ENCODE measurements around the gene GOLGA6L10.
"Not testable (repeated sequence)": the region's sequence is repeated elsewhere in the genome, so short reads cannot be mapped to it uniquely, and the experiment has no call there.

The GOLGA6L10 gene

DNA sequence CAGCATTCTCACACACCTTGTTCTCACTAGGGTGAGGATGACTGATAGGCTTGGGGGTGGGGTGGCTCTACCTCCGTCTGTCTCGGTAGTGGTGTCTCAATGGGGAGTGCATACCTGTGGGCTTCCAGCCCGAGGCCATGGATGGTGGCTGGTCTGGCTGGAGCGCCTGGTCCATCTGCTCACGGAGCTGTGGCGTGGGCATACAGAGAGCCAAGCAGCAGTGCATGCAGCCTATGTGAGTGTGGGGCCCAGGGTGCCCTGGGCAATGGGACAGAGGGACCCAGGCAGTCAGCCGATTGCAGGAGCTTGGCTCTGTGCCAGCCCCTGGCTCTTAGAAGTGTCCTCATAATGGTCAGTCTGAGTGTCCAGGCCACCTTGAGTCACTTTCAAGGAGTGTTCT lies 31.8 kb downstream of the GOLGA6L10 start:
- not testable (repeated sequence) for DNase-seq (ENCODE audit: low spot score)

DNA sequence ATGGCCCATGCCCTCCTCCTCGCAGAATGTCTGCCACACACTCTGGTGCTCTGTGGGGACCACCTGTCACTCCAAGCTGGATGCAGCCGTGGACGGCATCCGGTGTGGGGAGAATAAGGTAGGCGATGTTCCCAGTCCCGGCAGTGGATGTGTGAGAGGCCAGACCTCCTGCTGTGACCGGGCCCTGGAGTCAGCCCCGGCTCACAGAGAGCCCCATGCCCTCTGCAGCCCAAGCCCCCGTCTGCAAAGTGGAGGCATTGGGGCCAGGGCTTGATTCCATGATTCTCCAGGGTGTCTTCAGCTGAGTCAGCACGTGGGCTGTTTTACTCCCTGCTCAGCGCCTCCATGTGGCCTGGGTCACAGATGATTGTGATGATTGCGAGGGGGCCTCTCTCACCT lies 32.2 kb downstream of the GOLGA6L10 start:
- DNase-seq (ENCODE audit: low spot score) = no peak

DNA sequence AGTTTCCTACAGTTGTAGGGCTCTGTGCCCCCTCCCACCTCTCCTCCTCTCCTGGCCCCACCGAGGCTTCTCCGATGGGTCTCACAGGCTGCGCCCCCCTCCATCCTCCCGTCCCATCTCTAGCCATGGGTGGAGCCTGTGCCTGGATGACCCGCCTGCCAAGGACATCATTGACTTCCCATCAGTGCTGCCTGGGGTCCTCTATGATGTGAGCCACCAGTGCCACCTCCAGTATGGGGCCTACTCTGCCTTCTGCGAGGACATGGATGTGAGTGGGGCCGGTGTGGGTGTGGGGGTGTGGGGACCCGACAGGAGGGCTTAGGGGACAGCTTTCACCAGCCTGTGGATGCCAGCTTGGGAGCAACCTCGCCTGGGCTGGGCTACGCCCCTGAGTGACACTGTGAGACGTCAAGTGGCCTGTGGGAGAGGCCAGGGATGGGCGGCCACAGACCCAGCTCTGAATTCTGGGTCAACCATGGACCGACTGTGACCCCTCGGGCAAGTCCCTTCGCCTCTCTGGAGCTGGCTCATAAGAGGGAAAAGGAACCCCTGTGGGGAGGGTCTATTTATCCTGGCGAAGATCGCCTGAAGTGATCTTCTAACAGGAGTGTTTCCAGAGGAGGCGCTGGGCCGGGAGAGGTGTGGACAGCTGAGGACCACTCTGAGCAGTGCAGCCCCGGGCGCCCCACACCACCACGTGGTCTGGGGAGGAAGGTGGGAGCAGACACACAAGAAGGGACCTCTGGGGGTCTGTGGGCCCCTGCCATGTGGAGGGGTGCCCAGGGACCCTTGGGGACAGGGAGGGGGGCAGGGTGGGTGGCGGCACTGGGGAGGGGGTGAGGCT lies 32.8 kb downstream of the GOLGA6L10 start:
- not testable (repeated sequence) for DNase-seq (ENCODE audit: low spot score)

DNA sequence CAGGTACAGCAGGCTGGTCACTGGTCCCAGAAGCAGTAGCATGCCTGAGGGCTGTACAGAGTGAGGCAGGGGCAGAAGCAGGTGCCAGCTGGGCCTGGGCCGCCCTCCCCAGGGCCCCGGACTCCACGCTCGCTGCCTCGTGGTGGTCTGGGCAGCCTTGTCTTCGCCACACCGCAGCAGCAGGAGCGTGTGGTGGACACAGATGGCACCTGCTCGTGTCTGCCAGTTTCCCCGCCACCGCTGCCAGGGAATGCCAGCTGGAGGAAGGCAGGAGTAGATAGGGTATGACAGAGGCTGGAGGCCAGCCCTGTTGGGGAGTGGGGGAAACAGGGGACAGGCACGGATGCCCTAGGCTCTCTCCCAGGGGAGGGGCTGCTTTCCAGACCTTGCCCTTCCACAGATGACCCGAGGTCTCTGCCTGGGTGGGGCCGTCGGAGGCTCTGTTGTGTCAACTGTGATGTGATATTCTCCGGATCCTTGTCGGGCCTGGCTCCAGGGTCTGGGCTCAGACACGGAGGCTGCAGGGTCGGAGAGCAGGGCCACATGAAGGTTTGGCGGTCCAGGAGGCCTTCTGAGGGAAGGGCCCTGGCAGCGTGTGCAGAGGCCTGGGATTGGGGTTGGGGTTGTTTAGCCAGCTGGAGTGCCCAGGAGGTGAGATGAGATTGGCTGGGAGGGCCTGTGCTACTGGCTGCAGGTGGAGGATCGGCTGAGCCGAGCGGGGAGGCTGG lies 33.6 kb downstream of the GOLGA6L10 start:
- no peak for DNase-seq (ENCODE audit: low spot score)

DNA sequence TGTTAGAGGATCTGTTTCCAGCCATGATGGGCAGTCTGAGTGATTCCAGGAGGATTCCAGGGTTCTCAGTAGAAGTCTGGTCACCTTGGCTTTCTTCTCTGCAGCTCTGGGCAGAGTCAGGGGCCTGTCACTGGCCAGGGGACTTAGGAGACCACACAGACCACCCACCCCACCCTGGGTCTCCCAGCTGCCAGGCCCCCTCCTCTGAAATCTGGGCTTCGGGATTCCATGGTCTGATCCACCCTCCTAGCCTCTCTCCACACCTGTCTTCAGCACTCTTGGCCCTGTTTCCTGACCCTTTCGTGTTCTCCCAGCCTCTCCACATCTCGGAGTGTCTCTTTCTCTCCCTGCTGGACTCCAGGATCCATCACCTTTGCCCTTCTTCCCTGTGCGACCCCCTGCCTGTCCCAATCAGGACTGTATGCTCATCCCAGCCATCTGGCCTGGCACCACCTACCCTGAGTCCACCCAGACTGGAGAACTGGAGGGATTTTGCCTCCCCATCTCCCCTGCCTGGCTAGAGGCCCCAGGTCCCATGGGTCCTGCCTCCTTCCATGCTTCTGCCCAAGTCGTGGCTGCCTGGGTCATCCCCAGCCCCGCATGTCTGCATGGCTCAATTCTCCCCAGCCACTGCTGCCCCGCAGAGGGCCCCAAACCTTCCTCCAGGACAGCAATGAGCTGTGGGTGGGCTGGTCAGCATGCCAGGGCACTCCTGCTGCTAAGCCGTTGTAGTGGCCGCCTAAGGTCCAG lies 34.3 kb downstream of the GOLGA6L10 start:
- no peak for DNase-seq (ENCODE audit: low spot score)

DNA sequence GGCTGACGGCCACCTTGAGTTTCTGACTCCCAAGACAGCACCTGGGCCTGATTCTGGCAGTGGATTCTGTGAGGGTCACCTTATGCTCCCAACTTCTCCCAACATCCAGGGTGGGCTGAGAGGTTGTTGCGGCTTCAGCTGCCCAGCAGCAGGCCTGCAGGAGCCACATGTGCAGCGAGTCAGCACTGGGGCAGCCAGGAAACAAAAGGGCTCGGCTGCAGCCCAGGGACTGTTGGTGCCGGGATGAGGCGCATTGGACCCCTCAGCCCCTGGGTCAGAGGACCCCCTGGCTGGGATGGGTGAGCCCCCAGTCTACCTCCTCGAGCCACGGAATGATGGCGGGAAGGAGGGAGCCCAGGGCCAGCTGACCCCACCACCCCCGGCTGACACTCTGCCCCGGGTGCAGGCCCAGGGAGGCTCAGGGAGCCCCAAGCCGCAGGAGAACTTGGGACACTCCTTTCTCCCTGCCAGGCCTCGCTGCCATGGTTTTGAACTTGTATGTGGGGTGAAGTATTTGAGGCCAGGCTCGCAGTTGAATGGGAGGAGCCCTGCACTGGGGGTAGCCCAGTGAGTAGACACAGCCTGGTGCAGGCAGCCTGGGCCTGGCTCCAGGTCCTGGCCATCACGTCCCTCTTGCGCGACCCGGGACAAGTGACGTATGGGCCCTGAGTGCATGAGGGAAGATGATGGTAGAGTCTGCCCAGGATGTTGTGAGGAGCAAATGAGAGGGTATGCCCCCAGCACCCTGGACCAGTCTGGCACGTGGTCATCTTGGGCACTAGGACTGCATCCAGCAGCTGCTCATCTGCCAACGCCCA lies 35.1 kb downstream of the GOLGA6L10 start:
- DNase-seq (ENCODE audit: low spot score) = not testable (repeated sequence)

DNA sequence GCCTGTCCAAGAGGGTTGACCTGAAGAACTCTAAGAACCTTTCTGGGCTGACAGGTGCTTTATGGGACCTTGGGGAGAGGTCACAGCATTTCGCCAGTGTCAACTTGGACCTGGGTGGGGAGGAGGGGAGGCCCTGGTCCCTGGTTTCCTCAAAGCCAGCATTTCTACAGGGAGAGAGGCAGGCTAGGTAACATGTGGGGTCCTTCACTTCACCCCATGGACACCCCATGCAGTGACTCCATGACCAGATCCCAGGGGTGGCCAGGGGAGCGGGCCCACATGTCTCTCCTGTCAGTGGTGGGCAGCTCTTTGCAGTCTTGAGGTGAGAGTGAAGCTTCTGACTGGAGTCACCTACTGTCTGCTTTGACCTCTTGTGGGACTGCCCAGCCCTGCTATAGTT lies 35.8 kb downstream of the GOLGA6L10 start:
- DNase-seq (ENCODE audit: low spot score) = no peak

DNA sequence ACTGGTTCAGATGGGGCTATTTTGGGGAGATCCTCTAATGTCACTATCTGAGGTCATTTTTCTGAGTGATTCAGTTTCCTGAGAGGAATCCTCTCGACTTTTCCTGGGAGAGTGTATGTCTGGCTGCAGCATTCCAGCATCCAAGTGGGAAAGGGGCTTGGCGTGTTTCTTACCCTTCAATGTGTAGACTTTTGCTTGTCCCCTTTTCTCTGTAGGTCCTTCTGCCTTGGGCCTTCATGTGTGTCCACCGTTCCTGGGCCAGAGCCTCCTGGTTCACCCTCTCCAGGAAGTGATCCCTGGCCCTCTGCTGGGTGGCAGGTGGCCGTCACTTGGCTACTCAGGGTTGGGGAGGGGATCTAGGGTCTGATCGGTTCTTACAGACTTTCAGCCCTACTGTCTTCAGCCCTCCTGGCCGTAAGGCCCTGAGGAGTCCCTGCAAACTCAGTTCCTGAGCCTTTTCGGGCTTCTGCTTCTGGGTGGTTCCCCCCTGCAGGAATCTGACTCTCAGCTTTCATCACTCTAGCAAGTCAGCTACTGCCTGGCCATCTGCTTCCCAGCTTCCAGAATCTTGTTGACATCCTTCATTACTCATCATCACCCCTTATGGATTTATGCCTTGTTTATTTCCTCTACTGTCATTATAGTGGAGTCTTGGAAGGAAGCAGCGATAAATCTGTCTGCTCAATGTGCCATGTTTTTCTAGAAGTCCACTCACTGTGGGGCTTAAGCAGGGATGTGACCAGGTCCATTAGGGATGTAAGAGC lies 36.5 kb downstream of the GOLGA6L10 start:
- DNase-seq (ENCODE audit: low spot score) = no peak

DNA sequence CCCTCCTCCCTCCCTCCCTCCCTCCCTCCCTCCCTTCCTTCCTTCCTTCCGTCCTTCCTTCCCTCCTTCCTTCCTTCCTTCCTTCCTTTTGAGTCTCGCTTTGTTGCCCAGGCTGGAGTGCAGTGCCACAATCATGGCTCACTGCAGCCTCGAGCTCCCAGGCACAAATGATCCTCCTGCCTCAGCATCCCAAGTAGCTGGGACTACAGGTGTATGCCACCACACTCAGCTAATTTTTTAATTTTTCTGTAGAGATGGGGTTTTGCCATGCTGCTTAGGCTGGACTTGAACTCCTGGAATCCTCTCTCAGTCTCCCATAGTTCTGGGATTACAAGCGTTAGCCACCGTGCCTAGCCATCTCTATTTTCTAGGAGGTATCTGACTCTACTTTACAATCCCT lies 38.0 kb downstream of the GOLGA6L10 start:
- DNase-seq (ENCODE audit: low spot score) = not testable (repeated sequence)

DNA sequence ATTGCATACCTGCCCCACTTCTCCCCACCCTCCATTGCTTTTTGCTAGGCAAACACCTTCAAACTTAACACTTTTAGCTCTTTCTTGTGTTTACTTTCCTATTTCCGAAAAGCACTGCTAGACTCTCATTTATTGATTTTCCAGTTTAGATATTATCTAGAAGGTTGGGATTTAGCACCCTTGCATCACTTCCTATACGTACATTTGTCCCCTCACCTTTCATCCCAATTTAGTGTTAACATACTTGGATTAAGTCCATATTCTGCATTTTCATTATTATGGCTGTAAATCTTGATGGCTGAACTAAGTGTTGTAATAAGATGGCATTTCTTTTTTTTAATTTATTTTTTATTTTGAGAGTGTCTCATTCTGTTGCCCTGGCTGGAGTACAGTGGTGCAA lies 39.5 kb downstream of the GOLGA6L10 start:
- DNase-seq (ENCODE audit: low spot score) = no peak

DNA sequence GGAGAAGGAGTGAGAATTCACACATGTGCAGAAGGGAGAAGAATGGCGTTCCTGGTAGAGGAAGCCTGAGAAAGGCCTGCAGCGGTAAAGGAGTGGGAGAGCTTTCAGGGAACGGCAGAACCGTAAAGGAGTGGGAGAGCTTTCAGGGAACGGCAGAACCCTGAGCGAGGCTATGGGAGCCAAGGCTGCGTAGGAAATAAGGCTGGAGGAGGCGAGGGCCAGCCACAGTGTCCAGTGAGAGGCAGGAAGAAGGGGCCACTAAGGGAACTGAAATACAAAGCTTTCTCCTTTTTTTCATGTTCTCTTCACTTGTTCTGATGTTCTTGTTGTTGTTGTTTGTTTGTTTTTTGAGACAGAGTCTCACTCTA lies 41.6 kb downstream of the GOLGA6L10 start:
- DNase-seq (ENCODE audit: low spot score) = no peak

DNA sequence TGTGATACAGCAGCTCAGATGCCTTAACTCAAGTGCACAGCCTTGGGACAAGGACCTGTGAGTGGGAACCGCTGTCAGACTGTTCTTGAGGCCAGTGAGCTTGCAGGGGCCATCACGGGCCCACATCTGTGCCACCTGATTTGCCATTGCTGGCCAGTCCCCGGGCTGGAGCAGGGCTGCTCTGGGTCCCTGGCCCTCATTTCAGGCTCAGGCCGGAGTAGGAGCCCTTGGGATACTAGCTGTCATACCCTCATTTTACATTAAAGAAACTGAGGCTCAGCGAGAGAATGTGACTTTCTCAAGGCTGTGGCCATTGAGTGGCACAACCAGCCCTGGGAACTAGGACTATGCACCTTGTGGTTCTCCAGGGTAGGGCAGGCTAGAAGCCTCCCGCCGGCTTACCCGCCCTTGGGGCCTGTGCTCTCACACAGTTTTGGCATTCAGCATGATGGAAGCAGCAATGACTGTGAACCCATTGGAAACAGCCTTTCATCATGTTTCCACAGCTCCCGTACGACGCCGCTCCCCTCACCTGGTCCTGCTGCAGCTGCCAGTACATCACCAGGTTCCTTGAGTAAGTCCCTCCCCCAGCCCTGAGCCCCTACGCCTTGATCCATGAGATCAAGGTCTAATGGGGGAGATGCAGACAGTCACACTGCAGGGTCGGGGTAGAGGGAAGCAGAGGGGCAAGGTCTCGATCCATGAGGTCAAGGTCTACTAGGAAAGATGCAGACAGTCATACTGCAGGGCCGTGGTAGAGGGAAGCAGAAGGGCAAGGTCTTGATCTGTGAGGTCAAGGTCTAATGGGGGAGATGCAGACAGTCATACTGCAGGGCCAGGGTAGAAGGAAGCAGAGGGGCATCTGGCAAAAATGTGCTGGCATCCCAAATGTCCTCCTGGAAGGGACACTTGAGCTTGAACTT lies 42.2 kb downstream of the GOLGA6L10 start:
- DNase-seq (ENCODE audit: low spot score) = no peak

DNA sequence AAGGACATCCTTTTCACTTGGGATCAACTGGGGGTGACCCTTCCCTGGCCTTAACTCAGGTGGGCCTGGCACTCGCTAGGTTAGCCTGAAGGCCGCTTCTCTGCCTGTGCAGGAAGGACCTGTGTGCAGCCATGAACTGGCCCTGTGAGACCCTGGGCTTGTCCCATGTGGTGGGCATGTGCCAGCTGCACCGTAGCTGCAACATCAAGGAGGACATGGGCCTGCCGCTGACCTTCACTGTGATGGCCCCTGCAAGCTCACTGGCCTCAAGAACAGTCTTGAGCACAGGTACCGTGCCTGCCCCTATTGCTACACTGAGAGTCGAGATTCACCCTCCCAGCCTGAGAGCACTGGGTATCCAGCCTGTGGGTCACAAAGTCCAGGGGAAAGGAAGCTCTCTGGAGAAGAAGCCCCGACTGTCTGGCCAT lies 43.6 kb downstream of the GOLGA6L10 start:
- DNase-seq (ENCODE audit: low spot score) = no peak

DNA sequence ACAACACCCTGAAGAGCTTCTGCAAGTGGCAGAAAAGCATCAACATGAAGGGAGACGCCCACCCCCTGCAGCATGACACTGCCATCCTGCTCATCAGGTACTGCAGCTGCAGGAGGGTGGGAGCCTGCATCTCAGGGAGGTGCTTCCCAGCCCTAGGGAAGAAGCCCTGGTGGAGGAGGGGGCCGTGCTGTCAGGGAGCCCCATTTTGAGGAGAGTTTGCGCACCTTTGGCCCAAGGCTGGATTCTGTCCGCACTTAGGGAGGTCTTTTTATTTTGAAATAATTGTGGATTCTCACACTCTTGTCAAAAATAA lies 44.5 kb downstream of the GOLGA6L10 start:
- DNase-seq (ENCODE audit: low spot score) = no peak

DNA sequence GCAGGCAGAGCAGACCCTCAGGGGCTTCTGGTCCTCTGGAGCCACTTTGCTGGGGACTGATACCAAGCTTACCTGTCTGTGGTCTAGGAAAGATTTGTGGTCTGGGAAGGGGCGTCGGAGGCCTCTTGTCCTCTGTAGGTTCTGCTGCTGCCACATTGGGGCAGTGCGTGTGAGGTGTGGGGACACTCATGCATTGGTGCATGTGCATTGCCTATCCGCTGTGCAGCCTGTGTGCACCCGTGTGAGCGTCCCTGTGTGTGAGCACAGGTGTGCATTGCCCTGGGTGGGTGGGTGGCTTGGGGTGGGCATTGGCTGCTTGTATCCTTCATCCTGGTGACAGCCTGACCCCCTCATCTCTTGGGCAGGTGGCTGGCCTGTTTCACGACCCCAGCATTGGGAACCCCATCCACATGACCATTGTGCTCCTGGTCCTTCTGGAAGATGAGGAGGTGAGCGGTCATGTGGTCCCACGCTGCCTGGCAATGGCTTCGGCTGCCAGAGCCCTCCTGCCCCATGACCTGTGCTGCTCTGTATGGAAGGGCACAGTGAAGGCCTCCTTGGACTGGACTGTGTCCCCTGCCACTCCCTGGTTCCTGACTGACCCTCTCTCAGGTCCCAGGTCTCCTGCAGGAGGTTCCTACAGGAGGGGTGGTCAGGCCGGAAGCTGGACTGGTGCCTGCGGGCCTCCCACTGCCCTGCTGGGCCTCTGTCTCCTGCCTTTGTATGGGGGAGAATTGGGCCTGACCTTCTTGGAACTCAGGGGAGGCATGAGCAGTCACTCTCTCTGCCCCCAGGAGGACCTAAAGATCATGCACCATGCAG lies 45.1 kb downstream of the GOLGA6L10 start:
- no peak for DNase-seq (ENCODE audit: low spot score)

DNA sequence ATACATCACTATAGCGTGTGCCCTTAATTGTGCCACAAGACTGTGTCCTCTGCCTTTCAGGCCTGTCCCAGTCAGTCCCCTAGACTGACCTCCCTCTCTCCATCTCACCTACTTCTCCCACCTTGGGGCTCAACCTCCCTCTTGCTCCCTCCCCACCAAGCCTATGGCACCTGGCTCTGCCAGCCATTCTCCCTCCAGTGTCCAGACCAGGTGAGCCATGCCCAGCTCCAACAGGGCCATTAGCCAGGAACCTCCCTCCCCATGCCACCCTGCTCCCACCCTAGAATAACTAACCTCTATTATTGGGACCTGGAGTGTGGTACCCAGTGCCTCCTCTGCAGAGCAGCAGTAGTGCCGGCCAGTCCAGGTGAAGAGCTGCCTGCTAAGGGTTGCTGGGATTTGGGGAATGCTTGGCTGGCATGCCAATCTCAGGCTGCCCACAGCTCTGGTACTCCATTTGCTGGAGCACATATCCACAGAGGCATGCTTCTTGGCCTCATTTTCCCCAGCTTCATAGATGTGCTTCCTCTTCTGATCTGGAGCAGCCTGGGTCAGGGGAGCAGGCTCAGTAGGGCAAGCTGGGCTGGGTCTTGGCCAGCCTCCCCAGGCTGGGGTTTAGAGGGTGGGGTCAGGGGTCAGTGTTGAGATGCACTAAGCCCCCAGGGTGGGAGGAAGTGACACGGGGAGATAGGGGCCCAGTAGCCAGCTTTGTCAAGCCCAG lies 47.8 kb downstream of the GOLGA6L10 start:
- no peak for DNase-seq (ENCODE audit: low spot score)

DNA sequence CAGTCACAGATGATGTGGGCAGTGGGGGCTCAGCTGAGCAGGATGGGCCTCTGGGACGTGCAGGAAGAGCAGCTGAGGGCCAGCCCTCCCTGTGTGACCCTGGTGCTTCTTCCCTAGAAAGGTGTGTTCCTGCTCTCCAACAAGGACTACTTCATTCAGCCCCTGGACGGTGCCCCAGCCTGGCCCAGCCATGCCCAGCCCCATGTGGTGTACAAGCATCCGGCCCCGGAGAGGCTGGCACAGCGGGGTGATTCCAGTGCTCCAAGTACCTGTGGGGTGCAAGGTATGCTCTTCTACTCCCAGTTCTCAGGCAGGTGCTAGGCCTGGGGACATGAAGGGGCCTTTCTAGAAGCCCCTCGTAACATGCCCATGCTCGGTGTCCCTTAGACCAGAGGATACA lies 48.4 kb downstream of the GOLGA6L10 start:
- DNase-seq (ENCODE audit: low spot score) = no peak

DNA sequence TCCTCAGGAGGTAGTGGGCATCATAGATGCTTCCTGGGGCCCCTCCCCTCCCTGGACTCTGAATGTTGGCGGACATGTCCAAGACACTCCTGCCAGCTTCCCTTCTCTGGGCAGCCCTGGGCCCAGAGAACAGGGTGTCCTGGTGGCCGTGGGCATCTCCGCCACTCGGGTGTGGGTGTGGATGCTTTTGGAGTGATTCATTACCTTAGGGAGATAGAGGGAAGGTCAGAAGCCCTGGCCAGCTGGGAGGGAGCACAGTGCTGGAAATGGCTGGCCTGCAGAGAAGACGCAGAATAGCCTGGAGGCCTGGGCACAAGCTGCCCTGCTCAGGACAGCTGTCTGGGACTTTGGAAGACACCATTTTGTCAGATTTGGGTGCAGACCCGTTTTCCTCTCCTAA lies 48.9 kb downstream of the GOLGA6L10 start:
- DNase-seq (ENCODE audit: low spot score) = not testable (repeated sequence)

DNA sequence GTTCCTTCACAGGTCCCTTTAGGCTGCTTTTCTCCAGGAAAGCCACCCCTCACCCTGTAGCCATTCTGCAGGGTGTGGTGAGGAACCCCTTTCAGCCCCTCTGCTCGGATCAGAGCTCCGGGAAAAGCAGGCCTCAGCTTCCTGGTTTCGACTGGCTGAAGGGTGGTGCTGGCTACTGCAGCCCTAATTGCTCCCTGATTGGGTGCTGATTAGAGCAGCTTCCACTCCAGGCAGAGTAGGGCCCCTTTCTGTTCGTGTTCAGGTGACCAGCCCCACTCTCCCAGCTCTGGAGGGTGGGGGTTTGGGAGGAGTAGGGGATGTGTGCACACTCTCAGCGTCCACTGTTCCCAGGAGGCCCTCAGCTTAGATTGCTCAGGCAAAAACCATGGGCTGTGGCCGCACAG lies 49.8 kb downstream of the GOLGA6L10 start:
- not testable (repeated sequence) for DNase-seq (ENCODE audit: low spot score)
